ENCODE results near the gene AGPAT3. TPM values are rescaled to one million over a fixed set of nuclear protein-coding genes. Genes with fewer than 3 reads are reported as not detected.

The AGPAT3 gene
- total RNA-seq, 4 donors from 2014 or later, result 40.6 to 80.5 (median 65.3) TPM

GRCh38 chr21:44024257-44024656 lies 159.2 kb downstream of the AGPAT3 start:
- H3K27ac ChIP-seq, result no peak overlapping the region
- TF ChIP-seq POLR2A (IDR thresholded peaks at IDR 0.05), result no peak
- TF ChIP-seq, protein P1, sequence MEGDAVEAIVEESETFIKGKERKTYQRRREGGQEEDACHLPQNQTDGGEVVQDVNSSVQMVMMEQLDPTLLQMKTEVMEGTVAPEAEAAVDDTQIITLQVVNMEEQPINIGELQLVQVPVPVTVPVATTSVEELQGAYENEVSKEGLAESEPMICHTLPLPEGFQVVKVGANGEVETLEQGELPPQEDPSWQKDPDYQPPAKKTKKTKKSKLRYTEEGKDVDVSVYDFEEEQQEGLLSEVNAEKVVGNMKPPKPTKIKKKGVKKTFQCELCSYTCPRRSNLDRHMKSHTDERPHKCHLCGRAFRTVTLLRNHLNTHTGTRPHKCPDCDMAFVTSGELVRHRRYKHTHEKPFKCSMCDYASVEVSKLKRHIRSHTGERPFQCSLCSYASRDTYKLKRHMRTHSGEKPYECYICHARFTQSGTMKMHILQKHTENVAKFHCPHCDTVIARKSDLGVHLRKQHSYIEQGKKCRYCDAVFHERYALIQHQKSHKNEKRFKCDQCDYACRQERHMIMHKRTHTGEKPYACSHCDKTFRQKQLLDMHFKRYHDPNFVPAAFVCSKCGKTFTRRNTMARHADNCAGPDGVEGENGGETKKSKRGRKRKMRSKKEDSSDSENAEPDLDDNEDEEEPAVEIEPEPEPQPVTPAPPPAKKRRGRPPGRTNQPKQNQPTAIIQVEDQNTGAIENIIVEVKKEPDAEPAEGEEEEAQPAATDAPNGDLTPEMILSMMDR (IDR thresholded peaks at IDR 0.05), result no peak
- intact Hi-C loops (cut with DNase I), result no loop called here
- no peak overlapping the region for H3K4me3 ChIP-seq (replicated peaks in 1 of 3)
- DNase-seq, result no peak
- no peaks in the 10 kb centered on the region for H3K9me3 ChIP-seq
- peaks cover 8 to 32% of the 10 kb centered on the region in 2 donors for H3K4me1 ChIP-seq
- WGBS, 2 donors, result 75 to 85% methylated on average over 1 of the region's 1 CpG
- H3K27me3 ChIP-seq, result no peaks in the 10 kb centered on the region
- H3K36me3 ChIP-seq, result no peaks in the 10 kb centered on the region

DNA sequence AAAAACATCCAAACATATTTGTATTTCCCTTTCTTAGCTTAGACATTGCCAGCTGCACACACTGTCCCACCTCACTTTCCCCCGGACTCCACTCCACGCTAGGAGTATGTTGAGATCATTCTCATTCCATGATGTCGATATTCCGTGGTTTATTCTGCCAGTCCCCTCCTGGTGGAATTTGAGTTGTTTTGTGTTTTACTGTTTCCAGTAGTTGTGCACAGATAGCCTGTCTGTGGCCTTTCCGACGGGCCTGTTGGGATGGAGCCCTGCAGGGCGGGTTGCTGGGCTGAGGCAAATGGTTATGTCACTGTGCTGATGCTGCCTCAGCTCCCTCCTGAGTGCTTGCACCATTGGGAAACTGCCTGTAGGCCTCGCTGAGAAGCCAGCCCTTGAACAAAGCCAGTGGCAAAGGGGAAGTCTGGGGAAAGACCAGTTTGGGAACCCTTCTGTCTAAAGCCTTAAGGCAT lies 159.9 kb downstream of the AGPAT3 start:
- peaks cover 8 to 32% of the 10 kb centered on the region in 2 donors for H3K4me1 ChIP-seq
- H3K36me3 ChIP-seq, result no peaks in the 10 kb centered on the region
- H3K4me3 ChIP-seq (replicated peaks in 1 of 3), result no peak overlapping the region
- peak; percentile 23 to 26 for DNase-seq
- TF ChIP-seq POLR2A (IDR thresholded peaks at IDR 0.05), result no peak
- TF ChIP-seq, protein P1 (IDR thresholded peaks at IDR 0.05), result no peak
- intact Hi-C loops (cut with DNase I), result no loop called here
- 61 to 76% methylated on average over 8 of the region's 8 CpGs for WGBS, 2 donors
- peak overlapping the region in 2 of 3 donors; percentile 8 to 25 for H3K27ac ChIP-seq
- no peaks in the 10 kb centered on the region for H3K27me3 ChIP-seq
- H3K9me3 ChIP-seq, result no peaks in the 10 kb centered on the region

- 95 to 97% methylated on average over 8 of the region's 8 CpGs for WGBS, 2 donors
- TF ChIP-seq, protein P1 (IDR thresholded peaks at IDR 0.05), result no peak
- no peak for TF ChIP-seq POLR2A (IDR thresholded peaks at IDR 0.05)
These were observed 162.7 kb downstream of the AGPAT3 start for GRCh38 chr21:44027607-44028286.

GRCh38 chr21:44028287-44028659 lies 163.2 kb downstream of the AGPAT3 start:
- Histone ChIP-seq H3K27me3 (no peaks in the 10 kb centered on the region), H3K27ac (no peak overlapping the region), H3K9me3 (no peaks in the 10 kb centered on the region), H3K4me1 (peaks cover 8 to 23% of the 10 kb centered on the region in 2 donors), H3K4me3 (replicated peaks in 1 of 3) (no peak overlapping the region), H3K36me3 (peaks cover 3 to 9% of the 10 kb centered on the region in 2 donors)
- 95 to 97% methylated on average over 6 of the region's 6 CpGs for WGBS, 2 donors
- no peak for DNase-seq
- TF ChIP-seq, protein P1 (IDR thresholded peaks at IDR 0.05), result no peak
- TF ChIP-seq POLR2A (IDR thresholded peaks at IDR 0.05), result no peak
- intact Hi-C loops (cut with DNase I), result no loop called here

More at GRCh38 chr21:44027607-44028286, 162.7 kb downstream of the AGPAT3 start:
- intact Hi-C loops (cut with DNase I), result no loop called here
- Histone ChIP-seq H3K27ac (no peak overlapping the region), H3K36me3 (peaks cover 3 to 4% of the 10 kb centered on the region in 2 donors), H3K4me3 (replicated peaks in 1 of 3) (no peak overlapping the region), H3K4me1 (peaks cover 8 to 23% of the 10 kb centered on the region in 2 donors), H3K27me3 (no peaks in the 10 kb centered on the region), H3K9me3 (no peaks in the 10 kb centered on the region)
- no peak for DNase-seq

DNA sequence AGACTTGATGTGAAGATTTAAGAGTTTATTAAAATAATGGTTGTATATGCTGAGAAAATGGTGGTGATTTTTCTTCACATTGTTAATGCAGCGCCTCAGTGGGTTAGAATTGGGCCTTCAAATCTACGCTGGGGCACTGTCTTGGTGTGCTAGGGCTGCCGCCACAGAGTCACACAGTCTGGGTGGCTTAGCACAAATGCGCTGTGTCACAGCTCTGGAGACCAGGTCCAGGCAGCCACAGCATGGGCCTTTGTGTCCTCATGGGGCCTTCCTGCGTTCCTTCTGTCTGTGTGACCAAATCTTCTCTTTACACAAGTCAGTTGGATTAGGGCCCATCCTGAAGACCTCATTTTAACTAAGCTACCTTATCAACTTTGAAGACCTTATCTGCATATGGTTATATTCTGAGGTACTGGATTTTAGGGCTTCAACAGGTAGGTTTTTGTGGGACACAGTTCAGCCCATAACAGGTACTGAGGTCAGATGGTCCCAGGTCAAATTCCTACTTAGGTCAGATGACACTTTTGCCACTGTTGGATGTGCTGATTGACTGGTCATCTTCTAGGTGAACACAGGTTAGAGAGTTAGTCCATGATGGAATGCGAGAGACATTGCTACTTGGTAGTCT lies 164.6 kb downstream of the AGPAT3 start:
- TF ChIP-seq, protein P1 (IDR thresholded peaks at IDR 0.05), result no peak
- TF ChIP-seq POLR2A (IDR thresholded peaks at IDR 0.05), result no peak
- intact Hi-C loops (cut with DNase I), result no loop called here
- DNase-seq, result no peak

More for the DNA sequence above, 164.6 kb downstream of the AGPAT3 start:
- 97 to 99% methylated on average over 6 of the region's 6 CpGs for WGBS, 2 donors
- Histone ChIP-seq H3K27ac (no peak overlapping the region), H3K4me3 (replicated peaks in 1 of 3) (no peak overlapping the region), H3K36me3 (peaks cover 5 to 13% of the 10 kb centered on the region in 2 donors), H3K9me3 (no peaks in the 10 kb centered on the region), H3K27me3 (no peaks in the 10 kb centered on the region), H3K4me1 (peaks cover 8 to 19% of the 10 kb centered on the region in 2 donors)
